HPDE6-E6E7 (cell line): ENCODE data around the gene SMC6.

Experiments
- DNase-seq: peaks from one replicate; pipeline ENCODE4 v3.0.0; 2011; ENCODE audit warnings: missing footprints; ENCODE audit errors: extremely low spot score

Gene SMC6

GRCh38 chr2:17717666-17718065, 35.9 kb downstream of the SMC6 start:
- DNase-seq: no peak

- no peak for DNase-seq
These were observed 40.3 kb downstream of the SMC6 start for GRCh38 chr2:17713291-17713690.

GRCh38 chr2:17710547-17711248, 42.9 kb downstream of the SMC6 start:
- DNase-seq: no peak

DNA sequence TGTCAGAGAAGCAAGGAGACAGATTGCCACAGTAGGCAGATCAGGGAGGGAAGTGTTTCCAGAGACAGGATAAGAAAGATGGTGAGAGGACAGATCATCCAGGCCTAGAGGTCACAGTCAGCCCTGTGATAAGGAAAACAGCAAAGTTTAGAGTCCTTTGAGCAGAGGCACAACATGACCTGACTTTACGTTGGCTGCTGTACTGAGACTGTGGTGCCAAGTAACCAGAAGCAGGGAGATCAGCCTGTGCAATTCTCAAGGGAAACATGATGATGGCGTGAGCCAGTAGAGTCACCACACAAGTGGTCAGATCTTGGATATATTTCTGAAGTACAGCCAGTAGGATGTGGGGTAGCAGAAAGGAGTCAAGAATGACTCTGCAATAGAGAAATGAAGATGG, 43.7 kb downstream of the SMC6 start:
- no peak for DNase-seq

GRCh38 chr2:17708501-17708900, 45.1 kb downstream of the SMC6 start:
- no peak for DNase-seq

- DNase-seq: no peak
These were observed 46.8 kb downstream of the SMC6 start for GRCh38 chr2:17706845-17707244.

GRCh38 chr2:17690776-17691175, 62.8 kb downstream of the SMC6 start:
- DNase-seq: no peak

DNA sequence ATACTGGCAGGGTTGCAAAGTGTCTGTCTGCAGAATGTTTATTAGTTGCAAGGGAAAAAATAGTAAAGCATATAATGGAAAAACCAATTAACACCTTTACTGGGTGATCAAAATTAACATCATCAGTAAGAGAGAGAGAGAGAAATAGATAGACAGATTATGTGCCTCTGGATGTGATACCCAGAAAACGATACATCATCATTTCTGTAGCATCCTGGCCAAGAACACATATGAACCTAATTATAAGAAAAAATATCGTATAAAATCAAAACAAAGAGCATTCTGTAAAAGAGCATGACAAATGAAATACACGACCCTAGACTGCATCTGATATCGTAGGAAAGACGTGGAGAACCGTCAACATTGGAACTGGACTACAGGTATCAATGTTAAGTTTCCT, 64.6 kb downstream of the SMC6 start:
- no peak for DNase-seq

DNA sequence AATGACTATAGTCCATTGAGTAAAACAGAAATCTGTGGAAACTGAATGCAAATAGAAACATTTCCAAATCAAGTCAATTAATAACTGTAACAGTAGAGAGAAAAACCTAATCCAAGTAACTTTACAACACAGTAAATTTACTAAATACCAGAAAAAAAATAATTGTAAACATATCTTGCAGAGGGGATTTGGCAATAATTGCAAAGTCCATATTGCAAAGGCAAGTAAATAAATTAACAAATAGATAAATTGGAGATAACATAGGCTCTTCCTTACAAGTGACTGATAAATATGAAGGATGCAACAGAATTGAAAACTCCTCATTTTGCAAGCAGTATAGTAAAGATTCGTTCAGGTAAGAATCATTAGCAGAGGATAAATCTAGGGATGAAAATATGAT, 65.0 kb downstream of the SMC6 start:
- DNase-seq: no peak

DNA sequence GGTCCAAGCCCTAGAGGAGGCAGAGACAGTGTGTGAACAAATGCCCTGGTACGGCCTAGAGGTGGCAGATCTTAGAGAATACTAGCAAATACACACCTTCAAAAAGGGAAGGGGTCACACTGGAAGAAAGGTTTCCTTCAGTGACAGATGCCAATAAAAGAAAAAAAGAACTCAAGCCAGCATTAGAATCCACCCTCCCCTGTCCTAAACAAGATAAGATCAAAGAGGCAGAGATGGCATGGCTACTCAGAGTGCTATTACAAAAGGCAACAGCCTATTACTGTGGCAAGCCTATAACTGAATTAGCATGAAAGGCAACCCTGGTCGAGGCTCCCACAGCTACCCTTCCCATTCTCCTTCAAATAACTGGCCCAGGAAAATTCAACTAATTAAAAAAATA, 69.6 kb downstream of the SMC6 start:
- DNase-seq: no peak

- DNase-seq: no peak
These were observed 71.3 kb downstream of the SMC6 start for GRCh38 chr2:17682098-17682857.

DNA sequence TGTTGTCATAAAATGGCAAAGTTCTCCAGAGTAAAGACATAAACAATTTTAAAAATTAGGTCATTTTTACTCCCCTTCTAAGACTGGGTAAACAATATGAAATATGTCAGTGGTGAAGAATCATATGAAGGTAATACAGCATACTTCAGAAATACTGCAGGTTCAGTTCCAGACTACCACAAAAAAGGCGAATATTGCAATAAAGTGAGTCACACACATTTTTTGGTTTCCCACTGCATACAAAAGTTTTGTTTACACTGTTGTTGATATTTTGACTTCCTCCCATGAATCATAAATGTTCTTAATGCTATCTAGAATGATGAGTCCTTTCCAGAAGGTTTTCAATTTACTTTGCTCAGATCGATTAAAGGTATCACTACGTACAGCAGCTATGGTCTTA, 73.5 kb downstream of the SMC6 start:
- DNase-seq: no peak

DNA sequence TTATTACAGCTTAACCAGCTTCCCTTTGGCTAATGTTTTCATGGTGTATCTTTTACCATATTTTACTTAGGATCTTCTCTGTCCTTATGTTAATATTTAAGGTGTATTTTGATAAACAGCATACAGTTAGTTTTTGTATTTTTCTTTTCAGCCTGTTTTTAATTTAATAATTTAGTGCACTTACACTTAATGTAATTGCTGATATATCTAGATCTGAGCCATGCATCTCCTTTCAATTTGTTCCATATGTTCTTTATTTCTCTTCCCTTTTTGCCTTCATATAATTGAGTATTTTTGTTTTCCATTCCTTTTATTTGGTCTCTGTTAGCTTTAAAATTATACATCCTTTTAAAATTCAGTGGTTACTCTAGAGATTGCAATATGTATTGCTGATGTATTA, 78.8 kb downstream of the SMC6 start:
- DNase-seq: no peak

DNA sequence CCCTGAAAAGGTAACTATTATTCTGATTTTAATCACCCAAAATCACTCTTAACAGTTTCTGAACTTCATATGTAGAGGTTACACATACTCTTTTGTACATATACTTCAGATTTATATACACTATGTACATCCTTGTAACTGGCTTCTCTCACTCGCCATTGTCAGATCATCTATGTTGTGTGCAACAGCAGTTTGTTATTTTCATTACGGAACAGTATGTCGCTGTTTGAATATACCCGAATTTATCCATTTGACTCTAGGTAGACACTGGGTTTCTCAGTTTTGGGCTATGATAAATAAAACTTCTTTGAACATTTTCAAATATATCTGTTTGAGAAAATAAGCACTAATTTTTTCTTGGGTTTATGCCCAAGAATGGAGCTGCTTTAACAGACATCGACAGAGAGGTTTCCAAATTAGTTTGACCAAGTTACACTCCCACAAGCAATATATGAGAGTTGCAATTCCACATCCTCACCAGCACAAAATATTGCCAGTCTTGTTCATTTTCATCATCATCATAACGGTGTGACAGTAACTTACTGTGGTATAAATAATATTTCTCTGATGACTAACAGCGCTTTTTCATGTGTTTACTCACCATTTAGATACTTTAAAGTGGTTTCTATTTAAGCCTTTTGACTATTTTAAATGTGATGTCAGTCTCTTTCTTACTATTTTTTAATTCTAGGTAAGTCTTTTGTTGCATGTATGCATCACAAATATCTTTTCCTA, 80.9 kb downstream of the SMC6 start:
- DNase-seq: peak; percentile 39

DNA sequence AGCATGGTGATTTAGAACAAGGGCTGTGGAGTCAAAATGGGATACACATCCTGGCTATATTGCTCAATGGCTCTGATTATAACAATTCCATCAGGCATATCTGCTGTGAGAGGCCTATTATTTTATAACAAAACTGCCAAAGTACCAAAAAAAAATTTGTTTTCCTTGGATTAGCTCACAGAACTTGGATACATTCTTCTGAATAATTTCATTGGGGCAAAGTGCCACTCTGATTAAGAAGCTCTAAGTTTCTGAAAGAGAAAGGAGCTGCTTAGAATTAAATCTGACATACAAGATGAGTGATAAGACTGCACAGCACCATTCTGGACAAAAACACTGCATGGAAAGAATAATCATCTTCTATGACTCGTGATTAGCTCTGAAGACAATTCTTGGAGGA, 85.7 kb downstream of the SMC6 start:
- DNase-seq: no peak

GRCh38 chr2:17664534-17664933, 89.1 kb downstream of the SMC6 start:
- no peak for DNase-seq

DNA sequence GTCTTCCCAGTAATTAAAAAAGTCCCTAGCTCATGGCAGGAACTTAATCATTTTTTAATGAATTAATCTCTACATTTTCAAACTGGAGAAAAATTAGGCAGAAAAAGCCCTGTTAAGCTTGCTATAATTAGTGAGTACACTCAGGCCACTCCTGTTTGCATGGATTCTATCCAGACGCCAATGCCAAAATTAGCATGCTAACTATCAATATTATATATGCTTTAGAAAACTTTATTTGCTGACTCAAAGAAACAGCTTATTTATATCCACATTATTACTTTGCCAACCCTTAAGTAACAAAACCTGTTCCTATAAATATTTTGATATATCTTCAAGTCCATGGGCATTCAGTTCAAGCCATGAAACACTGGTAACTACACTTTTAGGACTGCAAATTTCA, 90.9 kb downstream of the SMC6 start:
- DNase-seq: no peak

DNA sequence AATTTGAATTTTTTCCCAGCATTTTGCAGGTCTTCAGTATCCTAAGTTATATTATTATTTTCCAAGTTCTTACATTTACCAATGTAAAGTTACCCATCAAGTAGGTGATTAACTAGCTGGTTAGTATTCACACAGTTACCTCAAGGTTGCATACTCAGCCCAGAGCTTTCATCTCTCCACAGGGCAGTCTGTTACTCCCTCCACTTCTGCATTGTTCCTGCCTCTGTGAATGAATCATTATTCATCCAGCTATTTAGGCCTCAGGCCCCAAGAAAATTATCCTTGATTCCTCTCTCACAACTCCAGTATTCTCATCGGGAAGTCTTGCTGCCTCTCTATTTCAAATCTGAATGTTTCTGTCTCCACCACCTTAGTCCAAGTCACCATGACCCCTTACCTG, 92.2 kb downstream of the SMC6 start:
- no peak for DNase-seq

DNA sequence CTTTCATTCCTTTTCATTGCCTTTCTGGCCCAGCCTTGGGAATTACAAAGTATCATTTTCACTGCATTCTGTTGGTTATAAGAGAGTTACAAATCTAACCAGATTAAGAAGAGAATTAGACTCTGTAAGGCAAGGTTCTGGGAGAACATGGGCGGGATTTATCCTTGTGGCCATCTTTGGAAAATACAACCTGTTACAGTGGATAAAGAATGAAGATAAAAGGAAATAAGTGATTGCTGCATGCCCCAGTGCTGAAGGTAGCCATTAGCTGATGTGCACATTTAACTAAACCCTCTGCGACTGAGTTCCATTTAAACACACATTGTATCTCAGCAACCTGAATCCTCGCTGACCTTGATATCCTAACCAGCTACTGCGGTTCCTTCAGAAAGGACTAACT, 93.4 kb downstream of the SMC6 start:
- DNase-seq: no peak

GRCh38 chr2:17658251-17658843, 95.3 kb downstream of the SMC6 start:
- DNase-seq: no peak

DNA sequence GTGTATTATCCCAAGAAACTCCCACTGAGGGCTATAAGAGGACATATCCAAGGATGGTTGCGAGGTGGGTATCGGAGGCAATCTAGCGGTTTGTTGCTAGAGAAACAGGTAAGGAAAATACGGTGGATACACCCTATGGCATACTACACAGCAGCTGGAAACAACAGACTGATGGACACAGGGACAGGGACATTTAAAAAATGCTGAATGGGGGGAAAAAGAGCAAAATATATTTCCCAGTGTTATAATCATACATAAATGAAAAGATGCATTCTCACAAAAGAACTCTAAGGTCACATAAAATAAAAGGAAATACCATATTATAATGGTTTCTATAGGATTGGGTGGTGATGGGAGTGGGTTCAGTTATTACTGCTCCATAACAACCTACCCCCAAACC, 95.9 kb downstream of the SMC6 start:
- no peak for DNase-seq

DNA sequence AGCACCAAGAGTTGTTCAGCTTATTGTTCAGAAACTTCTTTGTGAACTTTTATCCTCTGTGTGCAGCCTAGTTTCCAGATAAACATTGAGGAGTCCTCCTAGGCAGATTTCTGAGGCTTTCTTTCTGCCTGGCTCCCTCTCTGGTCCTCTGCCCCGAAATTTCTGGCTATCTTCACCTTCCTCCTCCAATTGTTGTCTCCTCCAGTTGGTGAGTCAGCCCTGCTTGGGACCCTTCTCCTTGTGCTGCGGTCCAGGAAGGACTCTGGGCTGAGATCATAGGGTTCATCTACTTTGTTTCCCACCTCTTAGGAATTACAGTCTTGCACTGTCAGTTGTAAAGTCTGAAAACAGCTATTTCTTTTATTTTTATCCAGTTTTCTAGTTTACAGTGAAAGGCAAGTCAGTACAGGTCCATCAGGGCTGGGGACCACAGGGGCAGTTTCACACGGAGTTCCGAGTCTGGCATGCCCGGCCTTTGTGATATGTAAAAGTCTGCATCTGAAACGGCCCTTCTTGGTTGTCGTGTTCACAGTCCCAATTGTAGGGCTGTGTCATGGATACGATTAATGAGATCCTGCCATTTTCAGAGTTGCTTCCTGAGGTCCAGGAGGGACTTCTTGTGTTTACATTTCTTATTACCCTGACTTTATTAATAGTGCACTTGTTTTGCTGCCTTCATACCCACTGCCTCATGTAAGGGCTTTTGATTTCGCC, 100.8 kb downstream of the SMC6 start:
- DNase-seq: no peak
